Endothelial cell of umbilical vein (primary cell): Measurements from ENCODE around the gene UPB1. TPM values are rescaled to one million over a fixed set of nuclear protein-coding genes. Genes with fewer than 3 reads are reported as not detected.

Experiments used
- BruUV-seq: library from RNA; stranded (reverse); fragments of 400-500 nt; replicated peaks from 2 replicates; lab custom pipeline; 2021; lab: Mats Ljungman, UMichigan
- CTCF ChIA-PET: fragments of 300-600, 350-600 bp; sonication (Branson Sonifier 250); formaldehyde crosslinking; loops from one replicate; lab custom pipeline; 2021; ENCODE audit warnings: antibody characterized with exemption, inconsistent platforms; lab: Charles Lee
- POLR2A ChIA-PET: fragments of 300-600, 350-600 bp; sonication (Branson Sonifier 250); formaldehyde crosslinking; loops from one replicate; lab custom pipeline; 2021; ENCODE audit warnings: antibody characterized with exemption, inconsistent platforms; lab: Charles Lee
- DNase-seq: peaks from one replicate; pipeline ENCODE4 v3.0.0-alpha.2; 2011; ENCODE audit warnings: low read depth, low spot score
- FAIRE-seq: peaks from 2 replicates; lab custom pipeline; 2011; peaks lifted over from hg19 to GRCh38; lab: Jason Lieb, UNC
- H2AFZ ChIP-seq: 2 replicates; pipeline ENCODE4 v1.6.0; 2012; ENCODE audit warnings: low read depth, low read length, control low read depth, inconsistent platforms
- H3K27ac ChIP-seq: 2 replicates; pipeline ENCODE4 v1.5.1; 2011; ENCODE audit warnings: low read depth, mild to moderate bottlenecking, control low read depth, low read length, moderate library complexity; ENCODE audit not compliant: insufficient read depth
- H3K27me3 ChIP-seq, 2 experiments: 2 replicates each; pipeline versions ENCODE4 v1.6.0 to v1.6.1; 2011; ENCODE audit warnings: low read length in 2 of 2, mixed read lengths in 1 of 2; ENCODE audit not compliant: control insufficient read depth in 2 of 2, insufficient read depth in 2 of 2
- H3K36me3 ChIP-seq, 2 experiments: 2 replicates in 1 of 2; 3 replicates in 1 of 2; pipeline ENCODE4 v1.5.1; 2011; ENCODE audit warnings: low read length in 2 of 2, mild to moderate bottlenecking in 1 of 2, moderate library complexity in 1 of 2; ENCODE audit not compliant: control insufficient read depth in 2 of 2, insufficient read depth in 2 of 2; ENCODE audit errors: extremely low read depth in 1 of 2
- H3K4me1 ChIP-seq: 3 replicates; pipeline ENCODE4 v1.5.1; 2011; ENCODE audit warnings: mild to moderate bottlenecking, low read length; ENCODE audit not compliant: control insufficient read depth, insufficient read depth; ENCODE audit errors: extremely low read depth
- H3K4me2 ChIP-seq: 2 replicates; pipeline ENCODE4 v1.6.1; 2011; ENCODE audit warnings: low read length, control low read depth, mixed read lengths; ENCODE audit not compliant: insufficient read depth
- H3K4me3 ChIP-seq, 3 experiments: fragments of 200-600 bp in 1 of 3; sonication (generic), shearing (Covaris generic) in 1 of 3; replicated peaks in 1 of 3; 2 replicates each; pipeline ENCODE4 v1.5.1; 2011 to 2016; ENCODE audit warnings: control low read depth in 3 of 3, low read length in 3 of 3, mild to moderate bottlenecking in 2 of 3, inconsistent platforms in 1 of 3, low read depth in 1 of 3, moderate library complexity in 1 of 3; ENCODE audit not compliant: insufficient read depth in 1 of 3
- H3K79me2 ChIP-seq: 2 replicates; pipeline ENCODE4 v1.6.0; 2012; ENCODE audit warnings: low read length, inconsistent platforms; ENCODE audit not compliant: control insufficient read depth, insufficient read depth
- H3K9ac ChIP-seq: replicated peaks from 2 replicates; pipeline ENCODE3; 2011; ENCODE audit warnings: low read length, control low read depth; ENCODE audit not compliant: insufficient read depth; ENCODE audit errors: extremely low read depth
- H3K9me1 ChIP-seq: replicated peaks from 3 replicates; pipeline ENCODE4 v1.6.0; 2011; ENCODE audit warnings: mild to moderate bottlenecking, low read length; ENCODE audit not compliant: control insufficient read depth, insufficient read depth; ENCODE audit errors: extremely low read depth
- H3K9me3 ChIP-seq: replicated peaks from 2 replicates; pipeline ENCODE4 v1.5.1; 2012; ENCODE audit warnings: low read length, inconsistent platforms; ENCODE audit not compliant: control insufficient read depth, insufficient read depth
- H4K20me1 ChIP-seq: replicated peaks from 2 replicates; pipeline ENCODE3; 2011; ENCODE audit warnings: mild to moderate bottlenecking, low read length; ENCODE audit not compliant: control insufficient read depth, insufficient read depth; ENCODE audit errors: extremely low read depth
- EZH2 ChIP-seq: IDR thresholded peaks from 2 replicates; pipeline ENCODE4 v1.6.1; 2012; ENCODE audit warnings: borderline replicate concordance, low read depth, mild to moderate bottlenecking, moderate library complexity, low read length, inconsistent platforms; ENCODE audit not compliant: severe bottlenecking
- FOS ChIP-seq: IDR thresholded peaks from 2 replicates; pipeline ENCODE4 v1.6.1; 2011; ENCODE audit warnings: mild to moderate bottlenecking, low read length, moderate library complexity, borderline replicate concordance; ENCODE audit not compliant: insufficient read depth
- GATA2 ChIP-seq: IDR thresholded peaks from 2 replicates; pipeline ENCODE4 v1.7.0; 2011; ENCODE audit warnings: low read depth, mild to moderate bottlenecking, moderate library complexity, mixed read lengths, low read length; ENCODE audit not compliant: insufficient read length, insufficient read depth
- JUN ChIP-seq: IDR thresholded peaks from 2 replicates; pipeline ENCODE4 v1.6.1; 2011; ENCODE audit warnings: borderline replicate concordance, low read depth; ENCODE audit not compliant: insufficient read length, insufficient read depth
- MYC ChIP-seq: IDR thresholded peaks from one replicate; pipeline ENCODE4 v1.6.1; 2011; ENCODE audit warnings: mild to moderate bottlenecking, low read depth, low read length
- POLR2A ChIP-seq: IDR thresholded peaks from 2 replicates; pipeline ENCODE4 v1.6.1; 2012; ENCODE audit warnings: low read depth, mild to moderate bottlenecking, control low read depth, low read length
- POLR2AphosphoS5 ChIP-seq: IDR thresholded peaks from 2 replicates; pipeline ENCODE4 v1.6.1; 2012; ENCODE audit warnings: low read depth, mild to moderate bottlenecking, control low read depth, low read length, moderate library complexity; ENCODE audit not compliant: insufficient read depth
- dilution Hi-C: fragments of 300-500 bp; cut with MboI; formaldehyde crosslinking; loops from one replicate; pipeline ENCODE4 v1.15.0; 2019; ENCODE audit warnings: low sequenced_read_pairs; ENCODE audit not compliant: extremely low pct_ligation_motif_present
- intact Hi-C: fragments of 100-400 bp; cut with micrococcal nuclease; formaldehyde crosslinking; loops from one replicate; pipeline ENCODE4 v1.10.0; 2022
- polyA plus RNA-seq, 4 experiments: library from polyadenylated mRNA; depleted of rRNA in 3 of 4; stranded (reverse) in 3 of 4; unstranded in 1 of 4; fragments of >200 nt; gene quantifications; 2 replicates each; pipeline versions ENCODE4 v1.2.1 to v1.2.3, GENCODE V29; 2011 to 2012; ENCODE audit warnings: missing spikeins in 1 of 4
- total RNA-seq: library from RNA; stranded (reverse); gene quantifications from 2 replicates; pipeline ENCODE4 v1.2.3, GENCODE V29; 2021
- TF ChIP-seq, protein P1 (sequence below), 2 donors: IDR thresholded peaks; 1 replicate in 1 of 2; 2 replicates in 1 of 2; pipeline ENCODE4 v1.5.1; 2011; ENCODE audit warnings: low read length in 2 of 2, mild to moderate bottlenecking in 2 of 2, moderate library complexity in 2 of 2, control low read depth in 1 of 2, inconsistent platforms in 1 of 2, low read depth in 1 of 2; ENCODE audit not compliant: insufficient read depth in 1 of 2; ENCODE audit errors: extremely low read depth in 1 of 2
- TF ChIP-seq, protein P2 (sequence below): IDR thresholded peaks from 2 replicates; pipeline ENCODE4 v1.6.1; 2011; ENCODE audit not compliant: insufficient read depth, insufficient read length

The UPB1 gene
- total and polyA plus RNA-seq, 2 donors (not counting 3 experiments of a cell fraction or from before 2014, with no cell fraction given): 0.30 to 0.80 TPM

DNA sequence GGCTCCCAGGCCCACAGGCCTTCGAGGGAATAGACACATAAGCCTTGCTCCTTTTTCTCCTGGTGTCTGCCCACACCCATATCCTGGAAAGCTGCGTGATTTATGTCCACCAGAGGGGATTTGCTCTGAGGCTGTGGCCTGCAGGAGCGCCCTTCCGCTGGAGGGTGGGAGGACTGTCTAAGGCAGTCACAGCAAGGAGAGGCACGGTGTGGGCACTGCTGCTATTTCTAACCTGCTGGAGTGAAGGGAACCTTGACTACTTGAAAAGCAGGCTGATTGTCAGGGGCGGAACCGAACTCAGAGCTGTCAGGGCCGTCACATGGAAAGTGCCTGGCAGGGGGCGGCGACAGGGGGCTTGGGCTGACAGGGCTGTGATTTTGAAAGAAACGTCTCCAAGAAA, 3.7 kb downstream of the UPB1 start:
- Histone ChIP-seq H3K4me3 (no peak overlapping the region), H3K27ac (no peak overlapping the region), H3K9ac (no peak overlapping the region), H3K4me2 (no peak overlapping the region), H4K20me1 (no peaks in the 10 kb centered on the region), H3K27me3 (peaks cover 0 to 12% of the 10 kb centered on the region in 2 experiments), H2AFZ (no peak overlapping the region), H3K36me3 (no peaks in the 10 kb centered on the region), H3K79me2 (no peaks in the 10 kb centered on the region), H3K9me1 (no peaks in the 10 kb centered on the region), H3K9me3 (no peaks in the 10 kb centered on the region), H3K4me1 (peaks cover 7% of the 10 kb centered on the region)
- dilution Hi-C loops (no loop called here), intact Hi-C loops (no loop called here)
- CTCF ChIA-PET: interaction anchor here (1.1 kb wide), 1 partner anchor 75 kb away, joined by 3 read pairs; no protein-coding TSS in a partner anchor
- TF ChIP-seq POLR2A: no peak
- TF ChIP-seq, protein P1, sequence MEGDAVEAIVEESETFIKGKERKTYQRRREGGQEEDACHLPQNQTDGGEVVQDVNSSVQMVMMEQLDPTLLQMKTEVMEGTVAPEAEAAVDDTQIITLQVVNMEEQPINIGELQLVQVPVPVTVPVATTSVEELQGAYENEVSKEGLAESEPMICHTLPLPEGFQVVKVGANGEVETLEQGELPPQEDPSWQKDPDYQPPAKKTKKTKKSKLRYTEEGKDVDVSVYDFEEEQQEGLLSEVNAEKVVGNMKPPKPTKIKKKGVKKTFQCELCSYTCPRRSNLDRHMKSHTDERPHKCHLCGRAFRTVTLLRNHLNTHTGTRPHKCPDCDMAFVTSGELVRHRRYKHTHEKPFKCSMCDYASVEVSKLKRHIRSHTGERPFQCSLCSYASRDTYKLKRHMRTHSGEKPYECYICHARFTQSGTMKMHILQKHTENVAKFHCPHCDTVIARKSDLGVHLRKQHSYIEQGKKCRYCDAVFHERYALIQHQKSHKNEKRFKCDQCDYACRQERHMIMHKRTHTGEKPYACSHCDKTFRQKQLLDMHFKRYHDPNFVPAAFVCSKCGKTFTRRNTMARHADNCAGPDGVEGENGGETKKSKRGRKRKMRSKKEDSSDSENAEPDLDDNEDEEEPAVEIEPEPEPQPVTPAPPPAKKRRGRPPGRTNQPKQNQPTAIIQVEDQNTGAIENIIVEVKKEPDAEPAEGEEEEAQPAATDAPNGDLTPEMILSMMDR (IDR thresholded peaks at IDR 0.05; ENCODE audit: extremely low read depth in 1 of 2, insufficient read depth in 1 of 2, low read depth in 1 of 2, low read length in 2 of 2): no peak
- no peak for TF ChIP-seq FOS
- TF ChIP-seq POLR2AphosphoS5: no peak
- TF ChIP-seq MYC: no peak
- TF ChIP-seq GATA2: no peak
- TF ChIP-seq EZH2: no peak
- no peak for TF ChIP-seq JUN
- TF ChIP-seq, protein P2, sequence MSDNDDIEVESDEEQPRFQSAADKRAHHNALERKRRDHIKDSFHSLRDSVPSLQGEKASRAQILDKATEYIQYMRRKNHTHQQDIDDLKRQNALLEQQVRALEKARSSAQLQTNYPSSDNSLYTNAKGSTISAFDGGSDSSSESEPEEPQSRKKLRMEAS: no peak
- POLR2A ChIA-PET: no interaction called here
- no peak for FAIRE-seq
- DNase-seq: no peak
- BruUV-seq: no TSS peak
